KMS-11 (cell line): Measurements from ENCODE around the gene NINL.

ENCODE experiments used
- H2AFZ ChIP-seq: fragments of 200-600 bp; sonication (generic); 2 replicates; pipeline ENCODE4 v1.6.1; 2016; ENCODE audit warnings: antibody characterized with exemption, mixed run types, low read depth
- H3K27ac ChIP-seq: fragments of 200-600 bp; sonication (generic); 2 replicates; pipeline ENCODE4 v1.6.1; 2016; ENCODE audit warnings: mild to moderate bottlenecking, mixed run types
- H3K27me3 ChIP-seq: fragments of 200-600 bp; sonication (generic); 2 replicates; pipeline ENCODE4 v1.6.1; 2017; ENCODE audit warnings: mild to moderate bottlenecking, low read depth, mixed run types, moderate library complexity; ENCODE audit not compliant: insufficient read depth
- H3K36me3 ChIP-seq: fragments of 200-600 bp; sonication (generic); 2 replicates; pipeline ENCODE4 v1.6.1; 2017; ENCODE audit warnings: mild to moderate bottlenecking, mixed run types; ENCODE audit not compliant: insufficient read depth
- H3K4me1 ChIP-seq: fragments of 200-600 bp; sonication (generic); 2 replicates; pipeline ENCODE4 v1.6.1; 2016; ENCODE audit warnings: mild to moderate bottlenecking, low read depth, mixed run types; ENCODE audit not compliant: poor library complexity, severe bottlenecking
- H3K4me2 ChIP-seq: fragments of 200-600 bp; sonication (generic); 2 replicates; pipeline ENCODE4 v1.7.0; 2016; ENCODE audit warnings: mild to moderate bottlenecking, mixed run types
- H3K4me3 ChIP-seq: fragments of 200-600 bp; sonication (generic); IDR thresholded peaks from 2 replicates; pipeline ENCODE4 v1.6.1; 2017; ENCODE audit warnings: low read depth, low read length, mixed read lengths; ENCODE audit not compliant: insufficient read depth
- H3K79me2 ChIP-seq: fragments of 200-600 bp; sonication (generic); 2 replicates; pipeline ENCODE4 v1.6.1; 2016; ENCODE audit warnings: low read depth, mixed run types; ENCODE audit not compliant: insufficient read depth
- H3K9ac ChIP-seq: fragments of 200-600 bp; sonication (generic); 2 replicates; pipeline ENCODE4 v1.6.1; 2016; ENCODE audit warnings: mild to moderate bottlenecking, mixed run types
- H4K20me1 ChIP-seq: fragments of 200-600 bp; sonication (generic); 2 replicates; pipeline ENCODE4 v1.6.1; 2016; ENCODE audit warnings: mild to moderate bottlenecking, mixed run types; ENCODE audit not compliant: insufficient read depth
- TF ChIP-seq, protein P1 (sequence below): fragments of 200-600 bp; sonication (generic); conservative IDR thresholded peaks from 2 replicates; pipeline ENCODE4 v1.6.1; 2017; ENCODE audit warnings: low read depth, mild to moderate bottlenecking, antibody characterized with exemption, low read length, moderate library complexity, mixed read lengths

NINL gene

DNA sequence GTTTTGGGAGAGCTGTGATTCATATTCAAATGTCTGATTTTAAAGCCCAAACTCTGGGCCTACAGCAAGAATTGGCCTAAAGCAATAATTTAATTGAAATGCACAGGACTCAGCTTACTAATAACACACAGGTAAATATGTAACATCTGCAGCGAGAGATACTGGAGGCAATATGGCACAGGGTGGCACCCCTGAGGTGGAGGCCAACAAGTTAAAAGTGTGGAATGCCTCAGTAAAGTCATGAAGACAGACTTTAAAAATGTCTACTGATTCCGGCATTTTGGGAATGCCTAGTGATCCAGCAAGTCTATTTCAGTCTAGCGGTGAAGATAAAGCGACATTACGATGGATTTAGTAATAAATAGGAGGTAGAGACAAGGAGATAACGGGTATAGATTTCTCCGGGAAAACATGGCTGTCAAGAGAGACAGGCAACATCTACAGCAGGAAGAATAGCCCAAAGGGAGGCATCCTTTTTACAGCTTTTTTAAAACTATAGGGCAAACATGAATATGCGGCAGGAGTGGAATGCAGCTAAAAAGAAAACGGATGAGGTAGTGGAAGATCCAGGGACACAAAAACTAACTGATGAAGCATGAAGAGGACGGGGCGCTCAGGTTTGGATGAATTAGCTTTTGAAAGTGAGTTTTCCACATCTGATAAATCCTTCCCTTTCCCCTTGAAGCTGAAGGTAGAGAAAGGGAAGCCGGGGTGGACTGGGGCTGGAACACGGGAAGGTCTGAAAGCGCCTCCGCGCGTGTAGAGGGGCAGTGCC lies 37.3 kb upstream of the NINL start:
- TF ChIP-seq, protein P1, sequence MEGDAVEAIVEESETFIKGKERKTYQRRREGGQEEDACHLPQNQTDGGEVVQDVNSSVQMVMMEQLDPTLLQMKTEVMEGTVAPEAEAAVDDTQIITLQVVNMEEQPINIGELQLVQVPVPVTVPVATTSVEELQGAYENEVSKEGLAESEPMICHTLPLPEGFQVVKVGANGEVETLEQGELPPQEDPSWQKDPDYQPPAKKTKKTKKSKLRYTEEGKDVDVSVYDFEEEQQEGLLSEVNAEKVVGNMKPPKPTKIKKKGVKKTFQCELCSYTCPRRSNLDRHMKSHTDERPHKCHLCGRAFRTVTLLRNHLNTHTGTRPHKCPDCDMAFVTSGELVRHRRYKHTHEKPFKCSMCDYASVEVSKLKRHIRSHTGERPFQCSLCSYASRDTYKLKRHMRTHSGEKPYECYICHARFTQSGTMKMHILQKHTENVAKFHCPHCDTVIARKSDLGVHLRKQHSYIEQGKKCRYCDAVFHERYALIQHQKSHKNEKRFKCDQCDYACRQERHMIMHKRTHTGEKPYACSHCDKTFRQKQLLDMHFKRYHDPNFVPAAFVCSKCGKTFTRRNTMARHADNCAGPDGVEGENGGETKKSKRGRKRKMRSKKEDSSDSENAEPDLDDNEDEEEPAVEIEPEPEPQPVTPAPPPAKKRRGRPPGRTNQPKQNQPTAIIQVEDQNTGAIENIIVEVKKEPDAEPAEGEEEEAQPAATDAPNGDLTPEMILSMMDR: no peak
- Histone ChIP-seq H3K27me3 (no peaks in the 10 kb centered on the region), H3K27ac (peak overlapping the region; percentile 98; the same call in 1 of the 2 replicates), H4K20me1 (no peaks in the 10 kb centered on the region), H3K9ac (peak overlapping the region; percentile 96; the same call in 1 of the 2 replicates), H3K4me3 (no peak overlapping the region), H2AFZ (peak overlapping the region; percentile 76; the same call in 1 of the 2 replicates), H3K4me1 (no peaks in the 10 kb centered on the region), H3K36me3 (no peaks in the 10 kb centered on the region), H3K4me2 (peak overlapping the region; percentile 67), H3K79me2 (no peaks in the 10 kb centered on the region)

DNA sequence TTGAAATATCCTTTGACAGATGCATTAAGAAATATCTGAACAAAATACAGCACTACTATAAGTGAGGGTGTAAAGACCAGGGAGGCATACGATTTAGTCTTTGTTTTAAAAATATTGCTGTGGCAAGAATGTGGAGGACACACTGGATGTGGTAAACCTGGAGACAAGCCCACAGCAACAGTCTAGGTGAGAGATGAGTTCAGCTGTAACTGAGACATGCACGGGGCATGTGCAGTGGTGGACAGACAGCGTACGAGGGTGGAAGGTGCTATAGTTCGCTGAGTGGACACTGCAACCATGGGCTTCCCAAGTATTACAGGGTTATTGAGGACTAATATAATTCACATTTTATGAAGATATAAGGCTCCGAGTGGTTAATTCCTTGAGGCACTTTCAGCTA lies 36.7 kb upstream of the NINL start:
- Histone ChIP-seq H3K36me3 (no peaks in the 10 kb centered on the region), H3K27me3 (no peaks in the 10 kb centered on the region), H3K4me3 (no peak overlapping the region), H3K27ac (no peak overlapping the region), H3K79me2 (no peaks in the 10 kb centered on the region), H3K9ac (no peak overlapping the region), H4K20me1 (no peaks in the 10 kb centered on the region), H2AFZ (no peak overlapping the region), H3K4me2 (no peak overlapping the region; the same call in 1 of the 2 replicates), H3K4me1 (no peaks in the 10 kb centered on the region)
- TF ChIP-seq, protein P1: no peak

DNA sequence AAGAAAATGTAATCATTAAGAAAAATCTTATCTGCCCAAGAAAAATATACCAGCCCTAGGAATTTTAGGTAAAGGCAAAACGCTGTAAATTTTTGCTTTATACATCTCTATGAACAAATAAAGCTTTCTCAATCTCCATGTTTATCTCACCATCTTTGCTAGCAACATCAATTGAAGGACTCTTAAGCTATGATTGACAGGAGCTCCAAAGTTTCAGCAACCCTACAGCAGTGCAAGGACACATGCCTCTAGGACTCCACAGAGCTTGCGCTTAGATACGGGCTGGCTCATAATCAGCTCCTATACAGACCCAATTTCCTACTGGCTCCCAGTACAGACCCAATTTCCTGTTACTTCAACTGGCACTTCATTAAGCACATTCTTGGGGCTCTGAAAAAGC lies 34.2 kb upstream of the NINL start:
- Histone ChIP-seq H3K27ac (no peak overlapping the region), H3K4me1 (no peaks in the 10 kb centered on the region), H3K79me2 (no peaks in the 10 kb centered on the region)

DNA sequence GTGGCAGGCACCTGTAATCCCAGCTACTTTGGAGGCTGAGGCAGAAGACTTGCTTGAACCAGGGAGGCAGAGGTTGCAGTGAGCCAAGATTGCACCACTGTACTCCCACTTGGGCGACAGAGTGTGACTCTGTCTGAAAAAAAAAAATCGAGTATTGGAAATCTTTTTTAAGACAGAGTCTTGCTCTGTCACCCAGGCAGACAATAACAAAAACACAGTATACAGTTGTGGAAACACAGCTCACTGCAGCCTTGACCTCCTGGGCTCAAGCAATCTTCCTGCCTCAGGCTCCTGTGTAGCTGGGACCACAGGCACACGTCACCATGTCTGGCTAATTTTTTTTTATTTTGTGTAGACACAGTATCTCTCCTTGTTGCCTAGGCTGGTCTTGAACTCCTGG lies 23.4 kb upstream of the NINL start:
- Histone ChIP-seq H2AFZ (no peak overlapping the region), H4K20me1 (no peaks in the 10 kb centered on the region), H3K4me2 (no peak overlapping the region), H3K9ac (no peak overlapping the region), H3K27ac (no peak overlapping the region), H3K27me3 (no peaks in the 10 kb centered on the region), H3K79me2 (no peaks in the 10 kb centered on the region), H3K4me1 (no peaks in the 10 kb centered on the region), H3K4me3 (no peak overlapping the region), H3K36me3 (no peaks in the 10 kb centered on the region)
- TF ChIP-seq, protein P1: no peak

More for the DNA sequence above, 34.2 kb upstream of the NINL start:
- H3K27me3 ChIP-seq: no peaks in the 10 kb centered on the region
- TF ChIP-seq, protein P1: no peak
- H2AFZ ChIP-seq: no peak overlapping the region
- H4K20me1 ChIP-seq: no peaks in the 10 kb centered on the region
- no peaks in the 10 kb centered on the region for H3K36me3 ChIP-seq
- no peak overlapping the region for H3K4me2 ChIP-seq
- H3K4me3 ChIP-seq: no peak overlapping the region
- H3K9ac ChIP-seq: no peak overlapping the region
